Measurements from ENCODE around the gene FSD1.

- TF ChIP-seq RAD21 (IDR thresholded peaks at IDR 0.05; ENCODE audit: low read depth): no peak
- TF ChIP-seq YY1 (IDR thresholded peaks at IDR 0.05; ENCODE audit: low read depth): no peak
- no peak for TF ChIP-seq TCF12 (IDR thresholded peaks at IDR 0.05; ENCODE audit: low read depth)
- TF ChIP-seq EP300 (IDR thresholded peaks at IDR 0.05; ENCODE audit: borderline replicate concordance): no peak
- no peak for TF ChIP-seq MAX (IDR thresholded peaks at IDR 0.05)
- TF ChIP-seq FOXM1 (IDR thresholded peaks at IDR 0.05; ENCODE audit: borderline replicate concordance, low read depth): no peak
- TF ChIP-seq TEAD4 (IDR thresholded peaks at IDR 0.05): peak; percentile 38; the same call in 1 of the 2 replicates
- TF ChIP-seq, protein P1, sequence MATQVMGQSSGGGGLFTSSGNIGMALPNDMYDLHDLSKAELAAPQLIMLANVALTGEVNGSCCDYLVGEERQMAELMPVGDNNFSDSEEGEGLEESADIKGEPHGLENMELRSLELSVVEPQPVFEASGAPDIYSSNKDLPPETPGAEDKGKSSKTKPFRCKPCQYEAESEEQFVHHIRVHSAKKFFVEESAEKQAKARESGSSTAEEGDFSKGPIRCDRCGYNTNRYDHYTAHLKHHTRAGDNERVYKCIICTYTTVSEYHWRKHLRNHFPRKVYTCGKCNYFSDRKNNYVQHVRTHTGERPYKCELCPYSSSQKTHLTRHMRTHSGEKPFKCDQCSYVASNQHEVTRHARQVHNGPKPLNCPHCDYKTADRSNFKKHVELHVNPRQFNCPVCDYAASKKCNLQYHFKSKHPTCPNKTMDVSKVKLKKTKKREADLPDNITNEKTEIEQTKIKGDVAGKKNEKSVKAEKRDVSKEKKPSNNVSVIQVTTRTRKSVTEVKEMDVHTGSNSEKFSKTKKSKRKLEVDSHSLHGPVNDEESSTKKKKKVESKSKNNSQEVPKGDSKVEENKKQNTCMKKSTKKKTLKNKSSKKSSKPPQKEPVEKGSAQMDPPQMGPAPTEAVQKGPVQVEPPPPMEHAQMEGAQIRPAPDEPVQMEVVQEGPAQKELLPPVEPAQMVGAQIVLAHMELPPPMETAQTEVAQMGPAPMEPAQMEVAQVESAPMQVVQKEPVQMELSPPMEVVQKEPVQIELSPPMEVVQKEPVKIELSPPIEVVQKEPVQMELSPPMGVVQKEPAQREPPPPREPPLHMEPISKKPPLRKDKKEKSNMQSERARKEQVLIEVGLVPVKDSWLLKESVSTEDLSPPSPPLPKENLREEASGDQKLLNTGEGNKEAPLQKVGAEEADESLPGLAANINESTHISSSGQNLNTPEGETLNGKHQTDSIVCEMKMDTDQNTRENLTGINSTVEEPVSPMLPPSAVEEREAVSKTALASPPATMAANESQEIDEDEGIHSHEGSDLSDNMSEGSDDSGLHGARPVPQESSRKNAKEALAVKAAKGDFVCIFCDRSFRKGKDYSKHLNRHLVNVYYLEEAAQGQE (IDR thresholded peaks at IDR 0.05; ENCODE audit: low read depth): no peak
- no peak for TF ChIP-seq EGR1 (IDR thresholded peaks at IDR 0.05)
- no peak for TF ChIP-seq CEBPB (IDR thresholded peaks at IDR 0.05)
- TF ChIP-seq CREB1 (IDR thresholded peaks at IDR 0.05; ENCODE audit: low read depth): no peak
- TF ChIP-seq TAF1 (IDR thresholded peaks at IDR 0.05; ENCODE audit: low read depth): no peak
- TF ChIP-seq, protein P2, sequence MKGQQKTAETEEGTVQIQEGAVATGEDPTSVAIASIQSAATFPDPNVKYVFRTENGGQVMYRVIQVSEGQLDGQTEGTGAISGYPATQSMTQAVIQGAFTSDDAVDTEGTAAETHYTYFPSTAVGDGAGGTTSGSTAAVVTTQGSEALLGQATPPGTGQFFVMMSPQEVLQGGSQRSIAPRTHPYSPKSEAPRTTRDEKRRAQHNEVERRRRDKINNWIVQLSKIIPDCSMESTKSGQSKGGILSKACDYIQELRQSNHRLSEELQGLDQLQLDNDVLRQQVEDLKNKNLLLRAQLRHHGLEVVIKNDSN (IDR thresholded peaks at IDR 0.05): no peak
- peak; percentile 73 for TF ChIP-seq NFIC (IDR thresholded peaks at IDR 0.05)
These were observed 63.9 kb downstream of the FSD1 start for GRCh38 chr19:4368128-4368820.

Measured in Ishikawa (cell line).